ENCODE results near the gene NEK11.

The NEK11 gene, protein sequence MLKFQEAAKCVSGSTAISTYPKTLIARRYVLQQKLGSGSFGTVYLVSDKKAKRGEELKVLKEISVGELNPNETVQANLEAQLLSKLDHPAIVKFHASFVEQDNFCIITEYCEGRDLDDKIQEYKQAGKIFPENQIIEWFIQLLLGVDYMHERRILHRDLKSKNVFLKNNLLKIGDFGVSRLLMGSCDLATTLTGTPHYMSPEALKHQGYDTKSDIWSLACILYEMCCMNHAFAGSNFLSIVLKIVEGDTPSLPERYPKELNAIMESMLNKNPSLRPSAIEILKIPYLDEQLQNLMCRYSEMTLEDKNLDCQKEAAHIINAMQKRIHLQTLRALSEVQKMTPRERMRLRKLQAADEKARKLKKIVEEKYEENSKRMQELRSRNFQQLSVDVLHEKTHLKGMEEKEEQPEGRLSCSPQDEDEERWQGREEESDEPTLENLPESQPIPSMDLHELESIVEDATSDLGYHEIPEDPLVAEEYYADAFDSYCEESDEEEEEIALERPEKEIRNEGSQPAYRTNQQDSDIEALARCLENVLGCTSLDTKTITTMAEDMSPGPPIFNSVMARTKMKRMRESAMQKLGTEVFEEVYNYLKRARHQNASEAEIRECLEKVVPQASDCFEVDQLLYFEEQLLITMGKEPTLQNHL

DNA sequence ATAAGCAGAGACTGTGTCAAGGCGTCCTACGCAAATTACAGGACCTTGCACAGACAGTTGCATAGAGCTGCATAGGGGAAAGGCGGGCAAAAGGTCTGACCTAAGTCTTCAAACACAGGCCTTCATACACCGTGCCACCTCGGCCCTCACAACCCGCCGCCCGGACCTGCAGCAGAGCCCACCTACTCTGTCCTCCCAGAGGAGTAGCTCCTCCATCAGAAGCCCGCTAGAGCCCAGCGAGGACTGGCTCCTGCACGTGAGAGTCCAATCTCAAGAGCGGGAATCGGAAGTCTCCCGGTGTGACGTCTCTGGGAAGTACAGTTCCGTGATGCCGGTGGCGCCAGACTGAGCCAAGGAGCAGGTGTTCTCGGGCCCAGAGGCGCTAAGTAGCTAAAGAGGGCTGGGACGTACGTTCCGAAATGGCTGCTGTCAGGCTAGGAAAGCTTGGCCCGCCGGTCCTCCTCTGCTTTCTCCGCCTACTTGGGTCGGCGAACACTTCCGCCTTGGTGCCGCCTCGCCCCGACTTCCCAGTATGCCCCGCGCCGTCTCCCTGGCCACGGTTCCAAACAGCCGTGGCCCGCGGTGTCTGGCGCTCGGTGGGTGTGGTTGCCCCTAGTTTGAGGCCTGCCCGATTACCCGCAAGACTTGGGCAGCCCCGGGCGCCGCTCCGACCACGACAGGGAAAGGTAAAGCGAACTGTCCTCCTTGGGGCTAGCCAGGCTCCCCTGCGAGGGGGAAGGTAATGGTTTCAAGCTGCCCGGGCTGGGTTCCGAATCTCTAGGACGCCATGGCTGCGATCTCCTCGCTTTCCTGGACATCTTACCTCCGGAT is at the start of gene NEK11, which contains the start of gene ASTE1:
NEK11 (plus strand) TSS at position 557 of the 831 bp plus-strand sequence. CDS start 2,832 bp downstream, outside the sequence.
ASTE1 (minus strand) TSS at position 505 of the 831 bp plus-strand sequence. CDS start 1,519 bp downstream, outside the sequence.
- ATAC-seq (replicated peaks; ENCODE audit: extremely low read depth, poor library complexity, severe bottlenecking): peak; percentile 96
- peaks cover 31% of the 10 kb centered on the region for H3K4me1 Mint-ChIP-seq
- peak; percentile 85 to 93 for DNase-seq (ENCODE audit: low spot score in 2 of 2)
- peak within 1 kb of the TSS; percentile 91 for H3K4me3 Mint-ChIP-seq
- no peaks in the 10 kb centered on the region for H3K27me3 Mint-ChIP-seq
- H3K36me3 Mint-ChIP-seq (ENCODE audit: insufficient read depth): peaks cover 19% of the 10 kb centered on the region
- H3K27ac Mint-ChIP-seq (ENCODE audit: low read depth): peak within 1 kb of the TSS; percentile 98
- no peaks in the 10 kb centered on the region for H3K9me3 Mint-ChIP-seq

DNA sequence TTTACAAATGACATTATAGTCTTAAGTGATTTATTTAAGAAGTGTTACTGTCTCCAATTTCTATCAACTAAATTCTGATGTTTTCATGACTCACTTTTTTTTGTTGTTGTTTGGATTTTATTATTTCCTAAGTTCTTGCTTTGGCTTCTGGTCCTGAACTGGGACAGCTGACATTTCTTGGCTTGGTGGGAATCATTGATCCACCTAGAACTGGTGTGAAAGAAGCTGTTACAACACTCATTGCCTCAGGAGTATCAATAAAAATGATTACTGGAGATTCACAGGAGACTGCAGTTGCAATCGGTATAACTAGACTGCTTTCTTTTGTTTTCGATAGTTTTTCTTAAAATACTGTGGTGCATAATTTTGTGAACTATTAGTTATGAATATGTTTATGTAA is 47.6 kb upstream of the NEK11 start:
- Mint-ChIP-seq H3K9me3 (no peaks in the 10 kb centered on the region), H3K4me3 (no peak overlapping the region), H3K27ac (ENCODE audit: low read depth) (no peak overlapping the region), H3K27me3 (no peaks in the 10 kb centered on the region), H3K36me3 (ENCODE audit: insufficient read depth) (peaks cover 14% of the 10 kb centered on the region), H3K4me1 (no peaks in the 10 kb centered on the region)
- ATAC-seq (replicated peaks; ENCODE audit: extremely low read depth, poor library complexity, severe bottlenecking) (no peak), DNase-seq (ENCODE audit: low spot score in 2 of 2) (no peak)

DNA sequence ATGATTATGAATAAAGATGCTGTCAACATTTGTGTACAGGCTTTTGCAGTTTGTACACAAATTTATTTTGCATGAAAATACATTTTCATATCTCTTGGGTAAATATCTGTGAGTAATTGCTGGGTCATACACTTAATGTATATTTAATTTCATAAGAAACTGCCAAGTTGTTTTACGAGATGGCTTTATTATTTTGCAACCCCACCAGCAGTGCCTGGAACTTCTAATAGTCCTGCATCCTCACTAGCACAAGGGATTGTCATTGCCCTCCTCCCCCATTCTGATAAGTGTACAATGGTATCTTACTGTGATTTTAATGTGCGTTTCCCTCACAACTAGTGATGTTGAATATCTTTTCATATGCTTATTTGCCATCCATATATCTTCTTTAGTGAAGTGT is 45.2 kb upstream of the NEK11 start:
- H3K36me3 Mint-ChIP-seq (ENCODE audit: insufficient read depth): peaks cover 12% of the 10 kb centered on the region
- no peaks in the 10 kb centered on the region for H3K27me3 Mint-ChIP-seq
- no peaks in the 10 kb centered on the region for H3K9me3 Mint-ChIP-seq
- no peak overlapping the region for H3K4me3 Mint-ChIP-seq
- ATAC-seq (replicated peaks; ENCODE audit: extremely low read depth, poor library complexity, severe bottlenecking) (no peak), DNase-seq (ENCODE audit: low spot score in 2 of 2) (no peak)
- H3K27ac Mint-ChIP-seq (ENCODE audit: low read depth): no peak overlapping the region
- no peaks in the 10 kb centered on the region for H3K4me1 Mint-ChIP-seq

DNA sequence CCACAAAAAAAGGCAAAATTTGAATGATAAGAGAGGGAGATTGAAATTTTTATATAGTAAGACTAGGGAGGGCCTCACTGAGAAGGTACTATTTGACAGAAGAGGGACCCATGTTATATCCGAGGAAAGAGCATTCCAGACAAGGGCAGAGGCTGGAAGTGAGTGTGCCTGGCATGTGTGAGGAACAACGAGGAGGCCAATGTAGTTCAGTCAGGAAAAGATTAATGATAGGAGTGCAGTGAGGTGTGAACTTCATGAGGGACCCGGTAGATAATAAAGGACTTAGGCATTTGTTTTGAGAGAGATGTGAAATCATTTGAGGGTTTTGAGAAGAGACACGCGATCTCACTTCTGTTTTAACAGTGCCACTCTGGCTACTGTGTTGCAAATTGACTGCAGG is 36.4 kb upstream of the NEK11 start:
- peaks cover 17% of the 10 kb centered on the region for H3K36me3 Mint-ChIP-seq (ENCODE audit: insufficient read depth)
- H3K27ac Mint-ChIP-seq (ENCODE audit: low read depth): no peak overlapping the region
- no peaks in the 10 kb centered on the region for H3K27me3 Mint-ChIP-seq
- H3K4me3 Mint-ChIP-seq: no peak overlapping the region
- DNase-seq (ENCODE audit: low spot score in 2 of 2): no peak
- ATAC-seq (replicated peaks; ENCODE audit: extremely low read depth, poor library complexity, severe bottlenecking): no peak
- H3K4me1 Mint-ChIP-seq: peaks cover 13% of the 10 kb centered on the region
- H3K9me3 Mint-ChIP-seq: no peaks in the 10 kb centered on the region

DNA sequence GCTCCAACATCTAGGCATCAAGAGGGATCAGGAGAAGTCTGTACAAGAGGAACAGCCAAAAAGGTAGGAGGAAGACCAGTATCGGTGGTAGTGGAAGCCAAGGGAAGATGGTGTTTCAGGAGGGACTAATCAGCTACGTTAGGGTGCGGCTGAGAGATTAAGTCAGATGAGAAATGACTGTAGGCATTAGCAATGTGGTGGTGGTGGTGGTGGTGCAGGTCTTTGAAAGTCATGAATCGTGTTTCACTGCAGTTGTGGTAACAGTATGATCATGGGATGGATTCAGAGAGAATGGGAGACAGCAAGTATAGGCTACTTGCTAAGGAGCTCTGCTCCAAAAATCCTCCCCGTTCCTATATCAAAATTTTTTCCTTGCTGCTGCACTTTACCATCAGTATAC is 35.6 kb upstream of the NEK11 start:
- no peaks in the 10 kb centered on the region for H3K9me3 Mint-ChIP-seq
- H3K27me3 Mint-ChIP-seq: no peaks in the 10 kb centered on the region
- H3K4me1 Mint-ChIP-seq: peaks cover 13% of the 10 kb centered on the region

DNA sequence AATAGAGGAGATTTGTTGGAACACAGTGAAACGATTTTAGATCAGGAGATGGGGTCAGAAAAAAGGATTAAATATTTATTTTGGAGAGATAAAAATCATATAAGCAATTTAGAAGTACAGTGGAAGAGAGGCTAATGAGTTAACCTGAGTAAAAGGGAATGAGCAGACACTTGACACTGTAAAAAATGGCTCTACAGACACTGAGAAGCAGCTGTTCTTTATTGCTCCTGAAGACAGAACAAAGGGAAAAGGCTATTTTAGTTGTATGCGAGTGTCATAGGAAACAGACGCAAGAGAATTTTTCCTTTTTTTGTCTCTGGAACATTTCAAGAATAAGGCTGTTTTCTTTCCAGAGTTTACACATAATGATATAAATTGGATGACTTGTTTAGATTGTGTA is 34.3 kb upstream of the NEK11 start:
- DNase-seq (ENCODE audit: low spot score in 2 of 2): no peak
- Mint-ChIP-seq H3K4me1 (peaks cover 13% of the 10 kb centered on the region), H3K4me3 (no peak overlapping the region), H3K9me3 (no peaks in the 10 kb centered on the region), H3K36me3 (ENCODE audit: insufficient read depth) (peaks cover 30% of the 10 kb centered on the region), H3K27me3 (no peaks in the 10 kb centered on the region), H3K27ac (ENCODE audit: low read depth) (no peak overlapping the region)
- no peak for ATAC-seq (replicated peaks; ENCODE audit: extremely low read depth, poor library complexity, severe bottlenecking)

More for the DNA sequence above, 35.6 kb upstream of the NEK11 start:
- H3K36me3 Mint-ChIP-seq (ENCODE audit: insufficient read depth): peaks cover 20% of the 10 kb centered on the region
- no peak overlapping the region for H3K27ac Mint-ChIP-seq (ENCODE audit: low read depth)
- no peak overlapping the region for H3K4me3 Mint-ChIP-seq
- no peak for DNase-seq (ENCODE audit: low spot score in 2 of 2)
- ATAC-seq (replicated peaks; ENCODE audit: extremely low read depth, poor library complexity, severe bottlenecking): no peak

DNA sequence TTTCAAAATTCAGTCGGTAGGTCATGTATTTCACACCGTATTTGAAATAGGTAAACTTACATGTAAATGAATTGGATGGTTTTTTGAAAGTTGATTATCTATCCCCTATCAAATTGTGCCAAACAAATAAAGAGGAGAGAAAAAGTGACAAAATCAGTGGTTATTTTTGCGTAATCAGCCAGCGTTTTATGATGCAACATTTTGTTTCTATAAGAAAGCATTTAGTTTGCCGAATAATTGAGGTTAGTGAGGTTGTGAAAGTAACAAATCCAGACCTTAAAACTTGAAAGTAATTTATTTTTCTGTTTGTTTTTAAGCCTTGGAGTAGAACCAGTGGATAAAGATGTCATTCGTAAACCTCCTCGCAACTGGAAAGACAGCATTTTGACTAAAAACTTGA is 29.4 kb upstream of the NEK11 start:
- Mint-ChIP-seq H3K4me3 (no peak overlapping the region), H3K27ac (ENCODE audit: low read depth) (no peak overlapping the region), H3K36me3 (ENCODE audit: insufficient read depth) (peaks cover 26% of the 10 kb centered on the region), H3K4me1 (no peaks in the 10 kb centered on the region), H3K9me3 (no peaks in the 10 kb centered on the region), H3K27me3 (no peaks in the 10 kb centered on the region)
- ATAC-seq (replicated peaks; ENCODE audit: extremely low read depth, poor library complexity, severe bottlenecking) (no peak), DNase-seq (ENCODE audit: low spot score in 2 of 2) (no peak)

DNA sequence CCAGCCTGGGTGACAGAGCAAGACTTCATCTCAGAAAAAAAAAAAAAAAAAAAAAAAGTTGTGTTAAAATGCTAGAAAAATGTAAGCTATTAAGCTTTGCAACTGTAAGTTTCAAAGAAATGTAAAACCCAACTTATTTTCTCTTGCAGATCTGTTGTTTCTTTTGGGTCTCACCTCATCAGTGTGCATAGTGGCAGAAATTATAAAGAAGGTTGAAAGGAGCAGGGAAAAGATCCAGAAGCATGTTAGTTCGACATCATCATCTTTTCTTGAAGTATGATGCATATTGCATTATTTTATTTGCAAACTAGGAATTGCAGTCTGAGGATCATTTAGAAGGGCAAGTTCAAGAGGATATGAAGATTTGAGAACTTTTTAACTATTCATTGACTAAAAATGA is 25.6 kb upstream of the NEK11 start:
- H3K4me1 Mint-ChIP-seq: peaks cover 13% of the 10 kb centered on the region
- H3K9me3 Mint-ChIP-seq: no peaks in the 10 kb centered on the region
- H3K36me3 Mint-ChIP-seq (ENCODE audit: insufficient read depth): peaks cover 21% of the 10 kb centered on the region
- H3K27me3 Mint-ChIP-seq: no peaks in the 10 kb centered on the region
- no peak overlapping the region for H3K4me3 Mint-ChIP-seq
- ATAC-seq (replicated peaks; ENCODE audit: extremely low read depth, poor library complexity, severe bottlenecking): no peak
- no peak for DNase-seq (ENCODE audit: low spot score in 2 of 2)
- H3K27ac Mint-ChIP-seq (ENCODE audit: low read depth): no peak overlapping the region

DNA sequence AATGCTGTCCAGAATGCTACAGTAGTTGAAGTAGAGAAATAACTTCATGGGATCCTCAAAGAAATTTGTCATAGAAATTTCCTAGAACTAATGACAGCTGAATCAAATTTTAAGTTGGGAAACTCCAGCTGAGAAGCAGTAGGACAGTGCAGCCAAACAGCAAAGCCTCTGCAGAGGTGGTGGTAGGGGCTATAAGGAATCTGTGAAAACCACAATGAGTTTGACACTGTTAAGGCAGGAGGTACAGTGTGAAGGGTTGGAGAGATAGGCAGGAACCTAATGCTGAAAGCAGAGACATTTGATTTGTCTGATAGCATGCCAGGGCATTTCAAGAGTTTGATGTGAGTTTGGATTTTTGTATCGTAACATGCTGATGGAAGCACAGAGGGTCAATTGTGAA is 22.1 kb upstream of the NEK11 start:
- peaks cover 13% of the 10 kb centered on the region for H3K4me1 Mint-ChIP-seq
- no peak overlapping the region for H3K4me3 Mint-ChIP-seq
- ATAC-seq (replicated peaks; ENCODE audit: extremely low read depth, poor library complexity, severe bottlenecking): peak; percentile 62
- H3K27ac Mint-ChIP-seq (ENCODE audit: low read depth): peak overlapping the region; percentile 36
- no peak for DNase-seq (ENCODE audit: low spot score in 2 of 2)
- H3K27me3 Mint-ChIP-seq: no peaks in the 10 kb centered on the region
- peaks cover 14% of the 10 kb centered on the region for H3K36me3 Mint-ChIP-seq (ENCODE audit: insufficient read depth)
- no peaks in the 10 kb centered on the region for H3K9me3 Mint-ChIP-seq

DNA sequence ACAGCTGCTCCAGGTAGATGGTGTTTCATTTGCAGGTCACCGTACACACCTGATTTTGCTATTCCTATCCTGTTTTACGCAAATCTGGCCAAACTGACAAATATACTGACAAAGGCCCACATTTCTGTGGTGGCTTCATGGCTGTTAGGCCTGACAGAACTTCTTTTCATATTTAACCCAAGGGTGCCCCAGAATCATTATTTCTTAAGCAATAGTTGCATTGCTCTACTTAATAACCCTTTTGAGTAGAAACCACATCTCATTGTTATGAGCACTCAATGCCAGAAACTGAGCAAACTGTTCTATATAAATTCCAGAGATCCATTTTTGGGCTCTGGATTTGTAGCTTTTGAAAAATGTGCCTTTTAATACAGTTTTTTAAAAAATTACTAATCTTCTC is 19.4 kb upstream of the NEK11 start:
- no peak overlapping the region for H3K27ac Mint-ChIP-seq (ENCODE audit: low read depth)
- H3K9me3 Mint-ChIP-seq: no peaks in the 10 kb centered on the region
- H3K36me3 Mint-ChIP-seq (ENCODE audit: insufficient read depth): peaks cover 27% of the 10 kb centered on the region
- DNase-seq (ENCODE audit: low spot score in 2 of 2) (no peak), ATAC-seq (replicated peaks; ENCODE audit: extremely low read depth, poor library complexity, severe bottlenecking) (no peak)
- H3K4me1 Mint-ChIP-seq: peaks cover 13% of the 10 kb centered on the region
- H3K27me3 Mint-ChIP-seq: no peaks in the 10 kb centered on the region
- no peak overlapping the region for H3K4me3 Mint-ChIP-seq

DNA sequence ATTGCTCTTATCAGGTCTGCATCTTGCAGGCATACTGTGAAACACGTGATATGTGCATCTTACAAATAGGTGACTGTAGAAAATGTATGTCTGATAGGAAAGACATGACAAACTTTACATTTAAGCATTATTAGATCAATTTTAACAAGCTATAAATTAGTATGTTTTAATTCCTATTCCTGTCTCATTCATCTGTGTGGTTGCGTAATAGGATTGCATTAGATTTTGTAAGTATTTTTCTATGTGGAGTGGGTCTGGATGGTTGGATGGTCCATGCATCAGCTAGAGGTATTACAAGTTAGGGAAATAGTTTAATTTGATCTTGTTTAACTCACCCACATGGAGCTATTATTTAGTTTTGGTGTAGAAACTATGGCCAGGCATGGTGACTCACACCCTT is 18.9 kb upstream of the NEK11 start:
- DNase-seq (ENCODE audit: low spot score in 2 of 2): no peak
- Mint-ChIP-seq H3K4me1 (peaks cover 13% of the 10 kb centered on the region), H3K27me3 (no peaks in the 10 kb centered on the region), H3K4me3 (no peak overlapping the region), H3K27ac (ENCODE audit: low read depth) (no peak overlapping the region), H3K36me3 (ENCODE audit: insufficient read depth) (peaks cover 29% of the 10 kb centered on the region), H3K9me3 (no peaks in the 10 kb centered on the region)
- no peak for ATAC-seq (replicated peaks; ENCODE audit: extremely low read depth, poor library complexity, severe bottlenecking)

DNA sequence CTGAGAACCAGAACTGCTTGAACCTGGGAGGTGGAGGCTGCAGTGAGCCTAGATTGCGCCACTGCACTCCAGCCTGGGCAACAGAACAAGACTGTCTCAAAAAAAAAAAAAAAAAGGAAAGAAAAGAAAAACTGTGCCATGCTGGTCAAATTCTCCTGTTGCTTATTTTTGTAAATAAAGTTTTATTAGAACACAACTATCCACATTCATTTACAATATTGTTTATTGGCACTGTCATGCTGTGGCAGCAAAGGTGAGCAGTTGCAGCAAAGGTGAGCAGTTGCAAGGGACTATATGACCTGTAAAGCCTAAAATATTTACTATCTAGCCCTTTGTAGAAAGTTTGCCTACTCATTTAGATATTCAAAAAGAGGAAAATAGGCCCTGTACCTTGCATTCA is 18.4 kb upstream of the NEK11 start:
- no peak overlapping the region for H3K27ac Mint-ChIP-seq (ENCODE audit: low read depth)
- DNase-seq (ENCODE audit: low spot score in 2 of 2) (no peak), ATAC-seq (replicated peaks; ENCODE audit: extremely low read depth, poor library complexity, severe bottlenecking) (no peak)
- no peaks in the 10 kb centered on the region for H3K27me3 Mint-ChIP-seq
- H3K9me3 Mint-ChIP-seq: no peaks in the 10 kb centered on the region
- no peak overlapping the region for H3K4me3 Mint-ChIP-seq
- H3K4me1 Mint-ChIP-seq: peaks cover 13% of the 10 kb centered on the region
- H3K36me3 Mint-ChIP-seq (ENCODE audit: insufficient read depth): peaks cover 34% of the 10 kb centered on the region

Data from central memory CD8-positive, alpha-beta T cell (primary cell).